Measurements from ENCODE around the gene NR2E1.

The NR2E1 gene

GRCh38 chr6:108238322-108238721 is 72.5 kb downstream of the NR2E1 start:
- CTCF ChIA-PET = no interaction called here
- Mint-ChIP-seq H3K27me3 (no peaks in the 10 kb centered on the region), H3K9me3 (peaks cover 10% of the 10 kb centered on the region), H3K36me3 (peaks cover 38% of the 10 kb centered on the region), H3K4me1 (no peaks in the 10 kb centered on the region), H3K4me3 (no peak overlapping the region), H3K27ac (no peak overlapping the region)
- DNase-seq = no peak
